ENCODE measurements around the gene NLGN1.

- TF ChIP-seq, protein P1, sequence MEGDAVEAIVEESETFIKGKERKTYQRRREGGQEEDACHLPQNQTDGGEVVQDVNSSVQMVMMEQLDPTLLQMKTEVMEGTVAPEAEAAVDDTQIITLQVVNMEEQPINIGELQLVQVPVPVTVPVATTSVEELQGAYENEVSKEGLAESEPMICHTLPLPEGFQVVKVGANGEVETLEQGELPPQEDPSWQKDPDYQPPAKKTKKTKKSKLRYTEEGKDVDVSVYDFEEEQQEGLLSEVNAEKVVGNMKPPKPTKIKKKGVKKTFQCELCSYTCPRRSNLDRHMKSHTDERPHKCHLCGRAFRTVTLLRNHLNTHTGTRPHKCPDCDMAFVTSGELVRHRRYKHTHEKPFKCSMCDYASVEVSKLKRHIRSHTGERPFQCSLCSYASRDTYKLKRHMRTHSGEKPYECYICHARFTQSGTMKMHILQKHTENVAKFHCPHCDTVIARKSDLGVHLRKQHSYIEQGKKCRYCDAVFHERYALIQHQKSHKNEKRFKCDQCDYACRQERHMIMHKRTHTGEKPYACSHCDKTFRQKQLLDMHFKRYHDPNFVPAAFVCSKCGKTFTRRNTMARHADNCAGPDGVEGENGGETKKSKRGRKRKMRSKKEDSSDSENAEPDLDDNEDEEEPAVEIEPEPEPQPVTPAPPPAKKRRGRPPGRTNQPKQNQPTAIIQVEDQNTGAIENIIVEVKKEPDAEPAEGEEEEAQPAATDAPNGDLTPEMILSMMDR (IDR thresholded peaks at IDR 0.05; ENCODE audit: low read length), result no peak
- no peak for TF ChIP-seq EZH2 (IDR thresholded peaks at IDR 0.05; ENCODE audit: borderline replicate concordance, low read length)
Observed at GRCh38 chr3:174101244-174101643, 703.7 kb downstream of the NLGN1 start.

Data from OCI-LY1 (cell line).